Amygdala (tissue), 56 donors: Measurements from ENCODE around the gene USP4.
"Not testable (repeated sequence)": the region's sequence is repeated elsewhere in the genome, so short reads cannot be mapped to it uniquely, and the experiment has no call there.

Source experiments
- DNase-seq, 56 donors: peaks; one replicate each; lab custom pipeline; 2025; lab: John Stamatoyannopoulos, UW

The USP4 gene

GRCh38 chr3:49339941-49340800 lies at the start of gene USP4:
USP4 (minus strand) TSS chr3:49340053; CDS start chr3:49340024, 29 bp downstream.
- DNase-seq = peak in 54 of 56 donors; percentile 9 to 81 (median 59)

- no peak for DNase-seq
Observed at GRCh38 chr3:49389297-49389696, 49.4 kb upstream of the USP4 start.

GRCh38 chr3:49388289-49388820 lies 48.5 kb upstream of the USP4 start:
- no peak for DNase-seq

GRCh38 chr3:49387721-49388120 lies 47.9 kb upstream of the USP4 start:
- DNase-seq = no peak

- no peak for DNase-seq
Observed at GRCh38 chr3:49386056-49386756, 46.4 kb upstream of the USP4 start.

- no peak for DNase-seq
Observed at GRCh38 chr3:49385617-49386016, 45.8 kb upstream of the USP4 start.

- DNase-seq = no peak
Observed at GRCh38 chr3:49383387-49383786, 43.5 kb upstream of the USP4 start.

GRCh38 chr3:49378249-49378895 lies 38.5 kb upstream of the USP4 start:
- no peak for DNase-seq

GRCh38 chr3:49377483-49377882 lies 37.6 kb upstream of the USP4 start:
- no peak for DNase-seq

- DNase-seq = no peak
Observed at GRCh38 chr3:49371946-49372345, 32.1 kb upstream of the USP4 start.

GRCh38 chr3:49370585-49371290 lies 30.9 kb upstream of the USP4 start:
- DNase-seq = no peak

- DNase-seq = no peak
Observed at GRCh38 chr3:49362561-49362960, 22.7 kb upstream of the USP4 start.

- no peak for DNase-seq
Observed at GRCh38 chr3:49359623-49360022, 19.8 kb upstream of the USP4 start.

GRCh38 chr3:49358884-49359225 lies 19.0 kb upstream of the USP4 start:
- no peak for DNase-seq

GRCh38 chr3:49358217-49358883 lies 18.5 kb upstream of the USP4 start, which contains the start of gene GPX1:
GPX1 (minus strand) TSS chr3:49358353; CDS start chr3:49358278, 75 bp downstream.
- DNase-seq = peak in 55 of 56 donors; percentile 37 to 94 (median 83)

GRCh38 chr3:49357443-49358216 lies 17.8 kb upstream of the USP4 start:
- peak in 17 of 56 donors; percentile 14 to 59 (median 39) for DNase-seq

GRCh38 chr3:49357095-49357442 lies 17.2 kb upstream of the USP4 start:
- DNase-seq = not testable (repeated sequence)

GRCh38 chr3:49352890-49353421 lies 13.1 kb upstream of the USP4 start:
- no peak for DNase-seq

- DNase-seq = no peak
Observed at GRCh38 chr3:49352281-49352680, 12.4 kb upstream of the USP4 start.
